Panc1 (cell line): ENCODE measurements around the gene CYP11A1. TPM values are rescaled to one million over a fixed set of nuclear protein-coding genes. Genes with fewer than 3 reads are reported as not detected.

Source experiments
- ATAC-seq: fragments of 200-7000 bp; cut with Tn5 transposase; 2 replicates; pipeline ENCODE4 v1.9.1; 2020; ENCODE audit warnings: mild to moderate bottlenecking, moderate library complexity
- BruUV-seq: library from RNA; stranded (reverse); fragments of 400-500 nt; replicated peaks from 2 replicates; lab custom pipeline; 2021; lab: Mats Ljungman, UMichigan
- CTCF ChIA-PET: fragments of 300-600 bp; sonication (Branson Sonifier 250); formaldehyde crosslinking; loops from one replicate; lab custom pipeline; 2022; ENCODE audit warnings: antibody characterized with exemption; lab: Charles Lee
- POLR2A ChIA-PET: fragments of 300-600 bp; sonication (Branson Sonifier 250); formaldehyde crosslinking; loops from one replicate; lab custom pipeline; 2022; ENCODE audit warnings: antibody characterized with exemption; lab: Charles Lee
- DNase-seq: peaks from one replicate; pipeline ENCODE4 v3.0.0-alpha.2; 2010; ENCODE audit warnings: low read depth, low spot score
- H3K27ac ChIP-seq: 2 replicates; pipeline ENCODE4 v1.5.1; 2011; ENCODE audit warnings: mild to moderate bottlenecking, low read length, inconsistent platforms
- H3K27me3 ChIP-seq: fragments of 200-500 bp; sonication (Bioruptor generic); 2 replicates; pipeline ENCODE4 v1.6.0; 2014; ENCODE audit warnings: low read length, inconsistent platforms; ENCODE audit not compliant: control insufficient read depth, insufficient read depth
- H3K36me3 ChIP-seq: fragments of 200-500 bp; sonication (Bioruptor generic); 2 replicates; pipeline ENCODE4 v1.5.1; 2014; ENCODE audit warnings: inconsistent platforms, mild to moderate bottlenecking, low read length, moderate library complexity; ENCODE audit not compliant: control insufficient read depth, insufficient read depth
- H3K4me1 ChIP-seq: 2 replicates; pipeline ENCODE4 v1.5.1; 2011; ENCODE audit warnings: inconsistent platforms, mild to moderate bottlenecking, low read length, moderate library complexity; ENCODE audit not compliant: control insufficient read depth, insufficient read depth
- H3K4me3 ChIP-seq, 2 experiments: 2 replicates each; pipeline ENCODE4 v1.5.1; 2011 to 2012; ENCODE audit warnings: low read depth in 2 of 2, low read length in 2 of 2, mild to moderate bottlenecking in 2 of 2, inconsistent platforms in 1 of 2, moderate library complexity in 1 of 2
- H3K9me3 ChIP-seq: fragments of 200-500 bp; sonication (Bioruptor generic); 2 replicates; pipeline ENCODE4 v1.5.1; 2014; ENCODE audit warnings: low read depth, mild to moderate bottlenecking, inconsistent platforms, low read length, moderate library complexity; ENCODE audit not compliant: control insufficient read depth, insufficient read depth
- POLR2AphosphoS5 ChIP-seq: IDR thresholded peaks from 2 replicates; pipeline ENCODE4 v1.6.1; 2012; ENCODE audit warnings: mild to moderate bottlenecking, low read depth, low read length, moderate library complexity
- SIN3A ChIP-seq: IDR thresholded peaks from 2 replicates; pipeline ENCODE4 v1.6.1; 2012; ENCODE audit warnings: low read depth, mild to moderate bottlenecking, low read length, moderate library complexity, borderline replicate concordance; ENCODE audit not compliant: insufficient read depth
- TCF7L2 ChIP-seq: IDR thresholded peaks from 2 replicates; pipeline ENCODE4 v1.6.1; 2011; ENCODE audit warnings: mild to moderate bottlenecking, low read depth, low read length, inconsistent platforms
- in situ Hi-C: cut with HindIII; loops from 2 replicates; pipeline ENCODE4 v1.10.0; 2016; ENCODE audit warnings: low sequenced_read_pairs, low pct_unique_long_range_greater_than_20kb
- intact Hi-C: fragments of 100-400 bp; cut with micrococcal nuclease; formaldehyde crosslinking; loops from one replicate; pipeline ENCODE4 v1.10.0; 2022; ENCODE audit not compliant: unreplicated experiment
- total RNA-seq: library from RNA; stranded (reverse); gene quantifications from one replicate; pipeline ENCODE4 v1.2.1, GENCODE V29; 2021; ENCODE audit not compliant: unreplicated experiment
- TF ChIP-seq, protein P1 (sequence below): fragments of 450-650 bp; IDR thresholded peaks from 2 replicates; pipeline ENCODE4 v1.5.1; 2017; ENCODE audit warnings: mild to moderate bottlenecking
- TF ChIP-seq, protein P2 (sequence below), 2 experiments: IDR thresholded peaks; 2 replicates each; pipeline ENCODE4 v1.6.1; 2011 to 2012; ENCODE audit warnings: low read depth in 2 of 2, control low read depth in 1 of 2, low read length in 1 of 2, mild to moderate bottlenecking in 1 of 2, moderate library complexity in 1 of 2; ENCODE audit not compliant: insufficient read depth in 1 of 2

The CYP11A1 gene
- total RNA-seq, 1 experiment from 2014 or later, result 0.57 TPM

DNA sequence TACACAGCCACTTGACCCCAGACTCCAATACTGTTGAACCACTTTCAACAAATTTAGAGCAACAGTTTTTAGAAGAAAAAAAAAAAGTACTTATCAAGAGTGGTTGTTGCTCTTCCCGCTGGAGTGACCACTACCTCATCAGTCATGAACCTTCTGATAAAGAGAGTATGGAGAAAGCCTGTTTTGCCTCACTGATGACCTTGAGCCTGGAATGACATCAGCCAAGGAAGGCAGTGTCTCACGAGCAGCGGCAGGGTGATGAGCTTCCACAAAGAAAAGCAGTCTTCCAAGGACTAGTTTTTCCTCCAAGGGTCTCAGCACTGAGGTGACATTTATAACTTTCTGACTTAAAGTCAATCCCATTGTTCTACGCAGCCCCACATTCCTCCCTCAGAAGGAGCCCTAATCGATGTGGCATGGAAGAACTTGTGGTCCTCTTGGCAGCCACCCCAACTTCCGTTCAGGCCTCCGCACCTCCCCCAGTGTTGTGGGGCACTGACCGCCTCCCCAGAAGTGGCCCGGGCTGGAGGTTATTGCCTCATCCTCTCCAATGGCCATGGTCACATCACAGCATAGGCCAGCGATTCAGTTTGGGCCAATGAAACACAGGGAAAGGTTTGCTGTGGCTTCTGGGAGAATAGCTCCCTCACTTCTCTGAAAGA, 1.8 kb upstream of the CYP11A1 start:
- Histone ChIP-seq H3K4me3 (no peak overlapping the region), H3K27me3 (no peaks in the 10 kb centered on the region; the same call in 1 of the 2 replicates), H3K9me3 (no peaks in the 10 kb centered on the region), H3K36me3 (no peaks in the 10 kb centered on the region), H3K4me1 (peaks cover 7% of the 10 kb centered on the region; the same call in 1 of the 2 replicates), H3K27ac (no peak overlapping the region)
- no TSS peak for BruUV-seq
- POLR2A ChIA-PET, result no interaction called here
- CTCF ChIA-PET, result interaction anchor here (0.6 kb wide), 1 partner anchor 316 kb away, joined by 6 read pairs; no protein-coding TSS in a partner anchor
- ATAC-seq, result no peak
- in situ Hi-C loops (no loop called here), intact Hi-C loops (no loop called here)
- DNase-seq, result no peak
- TF ChIP-seq TCF7L2 (no peak), SIN3A (no peak), POLR2AphosphoS5 (no peak)
- TF ChIP-seq, protein P1, sequence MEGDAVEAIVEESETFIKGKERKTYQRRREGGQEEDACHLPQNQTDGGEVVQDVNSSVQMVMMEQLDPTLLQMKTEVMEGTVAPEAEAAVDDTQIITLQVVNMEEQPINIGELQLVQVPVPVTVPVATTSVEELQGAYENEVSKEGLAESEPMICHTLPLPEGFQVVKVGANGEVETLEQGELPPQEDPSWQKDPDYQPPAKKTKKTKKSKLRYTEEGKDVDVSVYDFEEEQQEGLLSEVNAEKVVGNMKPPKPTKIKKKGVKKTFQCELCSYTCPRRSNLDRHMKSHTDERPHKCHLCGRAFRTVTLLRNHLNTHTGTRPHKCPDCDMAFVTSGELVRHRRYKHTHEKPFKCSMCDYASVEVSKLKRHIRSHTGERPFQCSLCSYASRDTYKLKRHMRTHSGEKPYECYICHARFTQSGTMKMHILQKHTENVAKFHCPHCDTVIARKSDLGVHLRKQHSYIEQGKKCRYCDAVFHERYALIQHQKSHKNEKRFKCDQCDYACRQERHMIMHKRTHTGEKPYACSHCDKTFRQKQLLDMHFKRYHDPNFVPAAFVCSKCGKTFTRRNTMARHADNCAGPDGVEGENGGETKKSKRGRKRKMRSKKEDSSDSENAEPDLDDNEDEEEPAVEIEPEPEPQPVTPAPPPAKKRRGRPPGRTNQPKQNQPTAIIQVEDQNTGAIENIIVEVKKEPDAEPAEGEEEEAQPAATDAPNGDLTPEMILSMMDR, result no peak
- TF ChIP-seq, protein P2, sequence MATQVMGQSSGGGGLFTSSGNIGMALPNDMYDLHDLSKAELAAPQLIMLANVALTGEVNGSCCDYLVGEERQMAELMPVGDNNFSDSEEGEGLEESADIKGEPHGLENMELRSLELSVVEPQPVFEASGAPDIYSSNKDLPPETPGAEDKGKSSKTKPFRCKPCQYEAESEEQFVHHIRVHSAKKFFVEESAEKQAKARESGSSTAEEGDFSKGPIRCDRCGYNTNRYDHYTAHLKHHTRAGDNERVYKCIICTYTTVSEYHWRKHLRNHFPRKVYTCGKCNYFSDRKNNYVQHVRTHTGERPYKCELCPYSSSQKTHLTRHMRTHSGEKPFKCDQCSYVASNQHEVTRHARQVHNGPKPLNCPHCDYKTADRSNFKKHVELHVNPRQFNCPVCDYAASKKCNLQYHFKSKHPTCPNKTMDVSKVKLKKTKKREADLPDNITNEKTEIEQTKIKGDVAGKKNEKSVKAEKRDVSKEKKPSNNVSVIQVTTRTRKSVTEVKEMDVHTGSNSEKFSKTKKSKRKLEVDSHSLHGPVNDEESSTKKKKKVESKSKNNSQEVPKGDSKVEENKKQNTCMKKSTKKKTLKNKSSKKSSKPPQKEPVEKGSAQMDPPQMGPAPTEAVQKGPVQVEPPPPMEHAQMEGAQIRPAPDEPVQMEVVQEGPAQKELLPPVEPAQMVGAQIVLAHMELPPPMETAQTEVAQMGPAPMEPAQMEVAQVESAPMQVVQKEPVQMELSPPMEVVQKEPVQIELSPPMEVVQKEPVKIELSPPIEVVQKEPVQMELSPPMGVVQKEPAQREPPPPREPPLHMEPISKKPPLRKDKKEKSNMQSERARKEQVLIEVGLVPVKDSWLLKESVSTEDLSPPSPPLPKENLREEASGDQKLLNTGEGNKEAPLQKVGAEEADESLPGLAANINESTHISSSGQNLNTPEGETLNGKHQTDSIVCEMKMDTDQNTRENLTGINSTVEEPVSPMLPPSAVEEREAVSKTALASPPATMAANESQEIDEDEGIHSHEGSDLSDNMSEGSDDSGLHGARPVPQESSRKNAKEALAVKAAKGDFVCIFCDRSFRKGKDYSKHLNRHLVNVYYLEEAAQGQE (IDR thresholded peaks at IDR 0.05; ENCODE audit: insufficient read depth in 1 of 2, low read depth in 2 of 2, low read length in 1 of 2), result no peak

DNA sequence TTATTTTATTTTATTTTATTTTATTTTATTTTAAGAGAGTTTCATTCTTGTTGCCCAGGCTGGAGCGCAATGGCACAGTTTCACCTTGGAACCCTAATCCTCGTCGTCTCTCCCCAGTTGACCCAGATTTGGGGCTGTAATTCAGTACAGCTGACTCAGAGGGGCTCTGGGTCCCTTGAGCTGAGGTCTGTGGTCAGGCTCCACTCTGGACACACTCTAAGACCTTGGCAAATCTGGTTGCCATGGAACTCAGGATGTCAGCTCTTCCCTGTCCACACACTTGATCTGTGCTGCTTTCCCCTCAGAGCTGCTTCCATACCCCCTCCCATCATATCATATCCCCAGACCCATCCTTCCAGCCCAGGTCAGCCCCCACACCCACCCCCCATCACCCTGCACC, 675 bp upstream of the CYP11A1 start:
- BruUV-seq, result no TSS peak
- in situ Hi-C loops, result no loop called here
- TF ChIP-seq SIN3A (no peak), POLR2AphosphoS5 (no peak), TCF7L2 (no peak)
- TF ChIP-seq, protein P1, result no peak
- TF ChIP-seq, protein P2 (IDR thresholded peaks at IDR 0.05; ENCODE audit: insufficient read depth in 1 of 2, low read depth in 2 of 2, low read length in 1 of 2), result no peak

More for the DNA sequence above, 675 bp upstream of the CYP11A1 start:
- Histone ChIP-seq H3K4me3 (no peak overlapping the region), H3K27me3 (no peaks in the 10 kb centered on the region; the same call in 1 of the 2 replicates), H3K9me3 (no peaks in the 10 kb centered on the region), H3K4me1 (peaks cover 3% of the 10 kb centered on the region; the same call in 1 of the 2 replicates), H3K36me3 (no peaks in the 10 kb centered on the region), H3K27ac (no peak overlapping the region)
- ChIA-PET POLR2A (interaction anchor here (0.5 kb wide), 1 partner anchor 388 kb away, joined by 6 read pairs; no protein-coding TSS in a partner anchor), CTCF (no interaction called here)
- intact Hi-C loops, result no loop called here
- ATAC-seq (no peak), DNase-seq (no peak)
